ENCODE data around the gene PTGER3.

PTGER3 gene

DNA sequence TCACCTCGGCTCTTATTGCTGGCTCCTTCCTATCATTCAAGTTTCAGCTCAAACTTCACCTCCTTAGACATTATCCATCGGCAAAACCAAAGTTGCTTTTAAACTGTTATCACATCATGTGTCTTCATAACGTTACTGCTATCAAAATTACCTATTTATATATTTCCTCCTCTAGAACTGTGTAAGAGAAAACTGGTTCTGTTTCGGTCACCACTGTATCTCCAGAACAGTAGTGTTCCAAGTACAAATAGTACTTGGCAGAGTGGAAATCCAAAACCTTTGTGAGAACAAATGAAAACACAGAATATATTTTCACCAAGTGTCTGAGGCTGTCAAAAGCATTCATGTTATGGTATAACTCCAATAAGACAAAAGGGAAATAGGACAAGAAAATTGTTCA, 24.1 kb upstream of the PTGER3 start:
- Mint-ChIP-seq H3K9me3 (no peaks in the 10 kb centered on the region), H3K4me1 (peaks cover 43% of the 10 kb centered on the region), H3K27ac (no peak overlapping the region), H3K36me3 (peaks cover 100% of the 10 kb centered on the region), H3K4me3 (no peak overlapping the region)
- DNase-seq (ENCODE audit: low spot score in 2 of 2), result no peak
- ATAC-seq, result no peak

DNA sequence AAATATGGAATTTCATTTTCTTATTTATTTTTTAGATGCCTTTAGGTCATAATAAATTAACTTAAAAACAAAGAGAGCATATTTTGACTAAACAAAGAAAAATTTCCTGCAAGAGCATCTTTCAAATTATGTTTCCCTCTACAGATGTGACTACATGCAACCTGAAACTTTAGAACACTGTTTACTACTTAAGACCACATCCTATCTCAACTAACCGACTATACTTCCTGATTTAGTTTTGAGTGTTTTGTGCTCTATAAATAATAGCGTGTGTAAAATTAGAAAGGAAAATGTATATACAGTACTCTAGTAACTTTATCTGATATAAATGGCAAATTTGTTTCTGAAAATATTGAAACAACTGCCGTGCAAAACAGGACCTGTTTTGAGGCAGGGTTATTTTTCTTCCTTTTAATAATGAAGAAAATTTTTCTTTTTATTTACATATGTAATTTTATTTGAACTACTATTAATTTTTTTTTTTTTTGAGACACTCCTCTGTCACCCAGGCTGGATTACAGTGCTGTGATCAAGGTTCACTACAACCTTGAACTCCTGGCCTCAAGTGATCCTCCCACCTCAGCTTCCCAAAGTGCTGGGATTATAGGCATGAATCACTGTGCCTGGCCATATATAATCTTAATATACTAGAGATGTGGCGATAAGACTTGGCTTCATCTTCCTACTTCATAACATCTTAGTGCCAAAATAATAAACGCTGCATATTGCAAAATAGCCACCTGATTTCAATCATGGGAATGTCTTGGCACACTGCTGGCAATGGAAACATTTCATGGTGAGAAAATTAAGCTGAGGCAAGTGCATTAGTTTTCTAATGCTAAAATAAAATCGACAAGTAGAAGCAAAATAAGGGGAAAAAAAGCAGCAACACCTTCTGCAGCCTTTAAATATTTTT, 21.0 kb upstream of the PTGER3 start:
- DNase-seq (ENCODE audit: low spot score in 2 of 2) (no peak), ATAC-seq (peak; percentile 88)
- H3K9me3 Mint-ChIP-seq, result no peaks in the 10 kb centered on the region
- H3K27ac Mint-ChIP-seq, result peak overlapping the region; percentile 76
- peaks cover 24% of the 10 kb centered on the region for H3K4me1 Mint-ChIP-seq
- H3K36me3 Mint-ChIP-seq, result peaks cover 100% of the 10 kb centered on the region
- no peak overlapping the region for H3K4me3 Mint-ChIP-seq

DNA sequence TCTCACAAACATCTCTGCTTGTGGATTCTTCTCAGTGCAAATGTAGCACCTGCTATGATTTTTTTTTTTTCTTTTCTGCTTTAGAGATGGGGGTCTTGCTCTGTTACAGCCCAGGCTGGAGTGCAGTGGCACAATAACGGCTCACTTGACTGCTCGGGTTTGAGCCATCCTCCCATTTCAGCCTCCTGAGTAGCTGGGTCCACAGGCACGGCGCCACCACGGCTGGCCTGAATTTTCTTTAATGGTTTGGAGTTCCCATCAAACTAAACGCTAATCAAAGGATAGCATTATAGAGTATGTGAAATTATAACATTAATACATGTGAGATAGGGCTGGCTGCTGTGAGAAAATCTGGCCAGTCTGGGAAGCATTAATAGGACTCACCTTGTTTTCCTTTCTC, 7.2 kb upstream of the PTGER3 start:
- Mint-ChIP-seq H3K36me3 (peaks cover 41% of the 10 kb centered on the region), H3K9me3 (no peaks in the 10 kb centered on the region), H3K4me1 (no peaks in the 10 kb centered on the region), H3K27ac (no peak overlapping the region), H3K4me3 (no peak overlapping the region)
- ATAC-seq (peak; percentile 26), DNase-seq (ENCODE audit: low spot score in 2 of 2) (no peak)

DNA sequence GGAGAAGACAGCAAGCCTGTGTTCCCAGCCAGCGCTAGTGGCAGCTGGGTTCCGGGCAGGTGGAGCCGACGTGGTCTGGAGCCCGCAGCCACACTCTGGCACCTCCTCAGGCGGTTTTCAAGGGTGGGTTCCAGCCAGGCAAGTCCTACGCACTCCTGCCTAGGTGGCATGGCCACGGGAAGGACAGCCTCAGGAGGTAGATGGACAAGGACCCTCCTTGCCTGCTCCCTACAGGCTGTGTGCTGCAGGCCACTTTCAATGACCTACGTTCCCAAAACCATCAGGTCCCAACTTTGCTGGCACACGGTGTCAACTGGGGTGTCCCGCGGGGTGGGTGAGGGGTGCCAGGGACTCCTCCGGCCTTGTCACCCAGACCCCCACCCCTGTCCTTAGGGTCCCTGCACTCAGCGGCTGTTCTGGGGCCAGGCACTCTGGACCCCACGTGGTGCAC, 6.7 kb upstream of the PTGER3 start:
- no peak overlapping the region for H3K4me3 Mint-ChIP-seq
- no peak for DNase-seq (ENCODE audit: low spot score in 2 of 2)
- H3K27ac Mint-ChIP-seq, result no peak overlapping the region
- H3K36me3 Mint-ChIP-seq, result peaks cover 36% of the 10 kb centered on the region
- no peaks in the 10 kb centered on the region for H3K9me3 Mint-ChIP-seq
- H3K4me1 Mint-ChIP-seq, result no peaks in the 10 kb centered on the region
- ATAC-seq, result peak; percentile 32

DNA sequence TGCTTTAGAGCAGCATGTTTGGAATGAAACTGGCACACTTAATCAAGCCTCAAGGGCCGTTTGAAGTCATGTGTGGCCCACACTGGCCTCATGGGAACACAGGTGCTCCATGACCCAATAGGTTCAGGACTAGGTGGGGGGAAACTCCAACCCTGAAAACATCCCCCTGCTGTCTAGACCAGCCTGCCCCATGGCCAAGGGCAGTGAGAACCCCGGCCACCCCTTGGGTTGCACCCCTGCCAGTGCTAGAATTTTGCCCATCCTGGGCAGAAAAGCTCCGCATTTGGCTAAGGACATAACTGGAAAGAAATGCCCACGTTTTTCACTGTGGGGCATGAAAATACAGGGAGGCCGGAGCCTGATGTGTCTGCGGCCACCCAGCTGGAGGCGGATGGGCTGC, 6.1 kb upstream of the PTGER3 start:
- peaks cover 30% of the 10 kb centered on the region for H3K36me3 Mint-ChIP-seq

DNA sequence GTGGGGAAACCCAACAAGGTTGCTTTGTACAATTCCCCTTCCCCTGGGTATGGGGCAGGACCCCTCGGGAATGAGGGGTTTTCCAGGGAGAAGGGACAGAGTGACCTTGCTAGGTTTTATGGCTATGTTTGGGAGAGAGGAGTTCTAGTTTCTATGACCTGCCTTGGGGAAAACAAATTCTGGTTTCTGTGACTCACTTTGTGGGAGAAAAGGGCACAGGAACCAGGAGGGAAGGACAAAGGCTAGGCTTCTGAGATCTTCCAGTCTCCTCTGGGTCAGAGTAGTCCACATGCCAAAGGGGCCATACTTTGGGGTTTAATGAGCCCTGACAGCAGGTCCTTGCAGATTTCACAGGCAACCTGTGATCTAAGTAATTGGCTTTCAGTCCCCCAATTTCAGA, 5.5 kb upstream of the PTGER3 start:
- H3K27ac Mint-ChIP-seq, result no peak overlapping the region
- no peak for ATAC-seq
- no peak overlapping the region for H3K4me3 Mint-ChIP-seq
- peaks cover 24% of the 10 kb centered on the region for H3K36me3 Mint-ChIP-seq
- no peak for DNase-seq (ENCODE audit: low spot score in 2 of 2)
- no peaks in the 10 kb centered on the region for H3K4me1 Mint-ChIP-seq
- H3K9me3 Mint-ChIP-seq, result no peaks in the 10 kb centered on the region

More for the DNA sequence above, 6.1 kb upstream of the PTGER3 start:
- Mint-ChIP-seq H3K4me1 (no peaks in the 10 kb centered on the region), H3K4me3 (no peak overlapping the region), H3K27ac (no peak overlapping the region), H3K9me3 (no peaks in the 10 kb centered on the region)
- ATAC-seq (peak; percentile 34), DNase-seq (ENCODE audit: low spot score in 2 of 2) (no peak)

DNA sequence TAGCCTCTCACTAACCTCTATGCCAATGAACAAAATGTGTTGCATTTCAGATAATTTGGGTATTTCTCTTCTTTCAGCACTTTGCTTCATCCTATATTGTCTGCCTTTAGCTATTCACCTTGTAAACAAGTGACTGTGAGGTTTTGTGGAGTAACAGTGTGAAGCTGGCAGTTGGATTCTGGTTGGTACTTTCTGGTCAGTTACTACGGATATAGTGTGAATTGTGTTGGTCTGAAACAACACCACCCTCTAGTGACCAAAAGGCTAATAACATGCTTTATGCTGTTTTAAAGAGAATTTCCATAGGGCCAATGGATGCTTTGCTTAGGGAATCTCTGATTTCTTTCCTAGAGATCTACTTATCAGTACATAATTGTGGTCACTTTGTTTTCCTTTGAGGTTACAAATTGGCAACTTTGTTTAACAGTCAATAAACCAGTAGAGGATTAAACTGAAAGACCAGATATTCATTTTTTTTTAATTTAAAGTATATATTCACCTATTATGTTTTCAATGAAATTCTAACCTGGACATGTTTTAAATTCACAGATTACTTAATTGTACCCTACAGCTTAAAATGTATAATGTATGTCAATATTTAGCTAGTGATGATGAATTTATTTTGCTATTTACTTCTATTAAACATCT, 2.5 kb upstream of the PTGER3 start:
- ATAC-seq, result peak; percentile 58
- Mint-ChIP-seq H3K9me3 (no peaks in the 10 kb centered on the region), H3K4me1 (peaks cover 13% of the 10 kb centered on the region), H3K36me3 (no peaks in the 10 kb centered on the region), H3K4me3 (no peak overlapping the region), H3K27ac (no peak overlapping the region)
- no peak for DNase-seq (ENCODE audit: low spot score in 2 of 2)

DNA sequence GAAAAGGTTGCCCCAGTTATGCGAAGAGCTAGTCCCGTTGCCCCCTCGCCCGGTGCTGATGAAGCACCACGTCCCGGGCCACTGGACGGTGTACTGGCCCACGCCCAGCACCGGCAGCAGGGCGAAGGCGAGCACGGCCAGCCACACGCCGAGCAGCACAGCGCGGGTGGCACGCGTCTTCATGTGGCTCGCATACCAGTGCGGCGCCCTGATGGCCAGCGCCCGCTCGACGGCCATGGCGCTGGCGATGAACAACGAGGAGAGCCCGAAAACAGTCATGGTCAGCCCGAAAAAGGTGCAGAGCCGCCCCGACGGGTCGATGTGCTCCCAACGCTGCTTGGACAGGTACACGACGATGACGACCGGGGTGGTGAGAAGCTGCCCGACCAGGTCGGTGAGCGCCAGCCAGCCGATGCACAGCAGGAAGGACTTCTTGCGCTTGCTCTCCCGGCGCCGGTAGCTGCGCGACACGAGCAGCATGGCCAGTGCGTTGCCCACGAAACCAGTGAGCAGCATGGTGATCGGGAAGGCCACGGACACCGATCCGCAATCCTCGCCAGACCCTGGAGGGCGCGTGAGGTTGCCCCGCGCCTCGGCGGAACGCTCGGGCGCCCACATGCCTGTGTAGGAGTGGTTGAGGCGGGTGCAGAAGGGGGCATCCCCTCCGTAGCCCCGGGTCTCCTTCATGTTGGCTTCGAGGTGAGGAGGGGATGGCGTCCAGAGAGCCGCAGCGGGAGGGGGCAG, 553 bp downstream of the PTGER3 start:
- ATAC-seq (peak; percentile 66), DNase-seq (ENCODE audit: low spot score in 2 of 2) (no peak)
- H3K4me1 Mint-ChIP-seq, result peaks cover 13% of the 10 kb centered on the region
- H3K4me3 Mint-ChIP-seq, result peak overlapping the region; percentile 75
- no peak overlapping the region for H3K27ac Mint-ChIP-seq
- no peaks in the 10 kb centered on the region for H3K36me3 Mint-ChIP-seq
- H3K9me3 Mint-ChIP-seq, result no peaks in the 10 kb centered on the region

DNA sequence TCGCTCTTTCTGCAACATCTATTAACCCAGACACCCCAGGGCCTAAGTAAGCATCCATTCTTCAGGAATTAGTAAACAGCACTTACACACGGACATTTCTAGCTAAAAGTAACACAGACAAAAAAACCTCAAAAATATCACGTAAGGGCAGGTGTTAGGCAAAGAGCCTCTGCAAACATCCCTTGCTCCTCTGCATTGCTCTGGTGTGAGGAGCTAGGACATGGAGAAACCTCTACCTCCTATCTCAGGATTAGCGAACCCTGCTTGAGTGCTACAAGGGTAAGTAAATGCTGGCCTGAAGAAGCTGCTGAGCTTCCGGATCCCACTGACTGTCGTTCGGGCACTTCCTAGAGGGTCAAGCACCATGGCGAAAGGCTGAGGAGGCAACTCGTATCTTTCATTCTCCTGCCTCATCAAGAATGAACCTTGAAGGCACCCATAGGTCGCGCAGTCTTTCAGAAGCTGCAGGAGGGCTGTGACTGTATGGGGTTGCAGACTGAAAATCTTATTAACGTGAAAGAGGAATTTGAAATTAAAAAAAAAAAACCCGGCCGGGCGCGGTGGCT, 2.1 kb downstream of the PTGER3 start:
- peaks cover 17% of the 10 kb centered on the region for H3K4me1 Mint-ChIP-seq
- H3K36me3 Mint-ChIP-seq, result no peaks in the 10 kb centered on the region
- H3K9me3 Mint-ChIP-seq, result no peaks in the 10 kb centered on the region
- no peak for ATAC-seq
- H3K27ac Mint-ChIP-seq, result no peak overlapping the region
- no peak for DNase-seq (ENCODE audit: low spot score in 2 of 2)
- H3K4me3 Mint-ChIP-seq, result no peak overlapping the region

DNA sequence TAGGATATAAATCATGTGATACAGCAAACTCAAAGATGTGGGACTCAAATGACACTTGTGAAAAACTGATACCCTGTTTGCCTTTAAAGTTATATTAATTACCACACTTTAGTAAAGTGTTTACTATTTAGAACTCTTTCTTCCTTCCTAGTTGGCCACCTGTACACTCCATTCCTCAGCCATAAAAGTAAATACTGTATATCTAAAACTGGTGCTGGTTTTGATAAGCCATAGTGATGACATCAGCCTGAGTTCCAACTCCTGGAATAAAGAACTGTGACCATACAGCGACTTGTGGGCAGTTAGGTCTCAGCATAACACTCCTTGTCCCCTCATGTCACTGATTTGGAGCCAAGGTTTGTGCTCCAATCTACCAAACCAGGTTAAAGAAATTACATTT, 2.8 kb downstream of the PTGER3 start:
- Mint-ChIP-seq H3K27ac (no peak overlapping the region), H3K4me3 (no peak overlapping the region), H3K4me1 (peaks cover 18% of the 10 kb centered on the region), H3K36me3 (no peaks in the 10 kb centered on the region), H3K9me3 (no peaks in the 10 kb centered on the region)
- DNase-seq (ENCODE audit: low spot score in 2 of 2), result no peak
- no peak for ATAC-seq

DNA sequence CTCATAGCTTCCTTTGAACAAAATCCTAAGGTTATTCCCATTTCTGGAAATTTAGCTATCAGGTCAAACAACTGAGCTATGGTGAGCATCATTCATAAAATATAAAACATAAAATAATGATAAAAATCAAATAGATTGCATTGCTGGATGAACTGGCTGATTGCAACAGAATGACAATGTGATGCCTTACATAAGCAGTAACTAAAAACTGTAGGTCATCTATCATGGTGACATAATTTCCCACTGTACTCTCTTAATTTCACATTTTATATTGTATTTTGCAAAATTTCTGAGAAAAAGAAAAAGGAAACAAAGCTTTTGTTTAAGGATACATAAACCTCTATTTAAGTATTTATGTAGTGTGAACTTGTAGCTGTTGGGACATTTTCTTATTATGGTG, 4.6 kb downstream of the PTGER3 start:
- H3K4me1 Mint-ChIP-seq, result peaks cover 18% of the 10 kb centered on the region
- no peak for ATAC-seq
- no peaks in the 10 kb centered on the region for H3K9me3 Mint-ChIP-seq
- H3K36me3 Mint-ChIP-seq, result no peaks in the 10 kb centered on the region
- no peak overlapping the region for H3K4me3 Mint-ChIP-seq
- DNase-seq (ENCODE audit: low spot score in 2 of 2), result no peak
- H3K27ac Mint-ChIP-seq, result no peak overlapping the region

DNA sequence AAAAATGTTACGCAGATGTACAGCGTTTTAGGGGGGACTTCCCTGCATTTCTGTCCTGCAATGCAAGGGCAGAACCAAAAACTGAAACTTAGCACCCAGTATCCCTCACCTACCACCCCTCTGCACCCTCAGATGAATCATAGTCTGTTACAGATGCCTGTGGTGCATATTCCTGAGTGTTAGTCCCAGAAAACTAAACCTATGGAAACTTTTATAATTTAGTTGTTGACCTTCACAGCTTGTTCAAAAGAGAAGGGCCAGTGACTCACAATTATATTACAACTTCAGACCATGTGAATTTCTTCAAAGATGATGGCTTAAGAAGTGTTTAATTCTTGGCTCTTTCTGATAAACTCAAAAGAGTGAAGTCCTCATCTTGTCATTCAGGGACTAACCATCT, 5.8 kb downstream of the PTGER3 start:
- no peak for ATAC-seq
- peaks cover 12% of the 10 kb centered on the region for H3K4me1 Mint-ChIP-seq
- H3K27ac Mint-ChIP-seq, result no peak overlapping the region
- DNase-seq (ENCODE audit: low spot score in 2 of 2), result no peak
- H3K36me3 Mint-ChIP-seq, result no peaks in the 10 kb centered on the region
- H3K9me3 Mint-ChIP-seq, result no peaks in the 10 kb centered on the region
- H3K4me3 Mint-ChIP-seq, result no peak overlapping the region

DNA sequence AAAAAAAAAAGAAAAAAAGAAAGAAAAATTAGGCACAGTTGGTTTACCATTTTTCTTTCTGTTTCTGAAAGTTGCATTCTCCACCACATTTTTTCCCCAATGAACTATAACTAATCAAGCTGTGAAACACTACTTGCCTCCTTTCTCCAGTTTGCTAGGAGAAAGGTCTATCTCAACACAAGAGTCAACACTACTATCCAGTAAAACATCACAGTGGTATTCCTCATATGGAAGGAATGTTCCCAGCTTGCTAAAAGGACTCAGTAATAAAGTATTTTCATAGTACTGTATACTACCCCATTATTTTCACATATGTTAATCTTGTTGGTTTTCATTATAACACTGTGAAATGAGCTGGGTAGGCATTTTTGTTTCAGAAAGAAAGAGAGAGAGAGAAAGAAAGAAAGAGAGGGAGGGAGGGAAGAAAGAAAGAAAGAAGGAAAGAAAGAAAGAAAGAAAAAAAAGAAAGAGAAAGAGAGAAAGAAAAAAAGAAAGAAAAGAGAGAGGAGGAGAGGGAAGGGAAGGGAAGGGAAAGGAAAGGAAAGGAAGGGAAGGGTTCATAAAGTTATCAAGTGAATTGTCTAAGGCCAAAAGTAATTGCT, 7.9 kb downstream of the PTGER3 start:
- ATAC-seq (no peak), DNase-seq (ENCODE audit: low spot score in 2 of 2) (no peak)
- Mint-ChIP-seq H3K27ac (no peak overlapping the region), H3K9me3 (no peaks in the 10 kb centered on the region), H3K4me3 (no peak overlapping the region), H3K4me1 (peaks cover 5% of the 10 kb centered on the region), H3K36me3 (no peaks in the 10 kb centered on the region)

DNA sequence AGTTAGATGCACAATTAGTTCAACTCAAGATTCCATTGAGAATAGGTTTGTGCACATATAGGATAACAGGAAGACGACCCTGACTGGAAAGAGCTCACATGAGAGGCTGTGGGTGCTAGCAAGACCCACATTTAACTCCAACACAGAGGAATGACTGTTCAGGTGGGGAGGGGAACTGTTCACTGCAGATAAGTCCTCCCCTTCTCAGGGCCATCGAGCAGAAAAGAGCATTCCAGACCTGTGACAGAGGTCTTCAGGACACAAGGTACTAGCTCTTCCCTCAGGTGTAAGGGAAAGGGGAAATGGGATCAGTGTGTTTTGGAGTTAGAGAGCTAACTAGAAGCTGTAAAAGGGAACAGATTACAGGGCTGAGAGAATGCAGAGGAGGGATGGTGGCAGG, 8.7 kb downstream of the PTGER3 start:
- H3K4me3 Mint-ChIP-seq, result no peak overlapping the region
- H3K9me3 Mint-ChIP-seq, result no peaks in the 10 kb centered on the region
- DNase-seq (ENCODE audit: low spot score in 2 of 2) (no peak), ATAC-seq (no peak)
- H3K36me3 Mint-ChIP-seq, result no peaks in the 10 kb centered on the region
- no peak overlapping the region for H3K27ac Mint-ChIP-seq
- H3K4me1 Mint-ChIP-seq, result peaks cover 5% of the 10 kb centered on the region
